Measurements from ENCODE around the gene PRUNE2. TPM values are rescaled to one million over a fixed set of nuclear protein-coding genes. Genes with fewer than 3 reads are reported as not detected.

The PRUNE2 gene
- total RNA-seq, 1 donor from 2014 or later = under 0.01 TPM

GRCh38 chr9:76620996-76621395 lies 284.9 kb downstream of the PRUNE2 start:
- TF ChIP-seq CTCF (IDR thresholded peaks at IDR 0.05; ENCODE audit: insufficient read depth, low read length, severe bottlenecking) = no peak
- Histone ChIP-seq H3K4me3 (ENCODE audit: low read depth, low read length) (no peak overlapping the region), H3K27me3 (ENCODE audit: control insufficient read depth, insufficient read depth, low read length) (no peaks in the 10 kb centered on the region), H3K36me3 (ENCODE audit: control insufficient read depth, insufficient read depth, low read length) (no peaks in the 10 kb centered on the region)
- DNase-seq (ENCODE audit: low read depth) (no peak), FAIRE-seq (no peak)

DNA sequence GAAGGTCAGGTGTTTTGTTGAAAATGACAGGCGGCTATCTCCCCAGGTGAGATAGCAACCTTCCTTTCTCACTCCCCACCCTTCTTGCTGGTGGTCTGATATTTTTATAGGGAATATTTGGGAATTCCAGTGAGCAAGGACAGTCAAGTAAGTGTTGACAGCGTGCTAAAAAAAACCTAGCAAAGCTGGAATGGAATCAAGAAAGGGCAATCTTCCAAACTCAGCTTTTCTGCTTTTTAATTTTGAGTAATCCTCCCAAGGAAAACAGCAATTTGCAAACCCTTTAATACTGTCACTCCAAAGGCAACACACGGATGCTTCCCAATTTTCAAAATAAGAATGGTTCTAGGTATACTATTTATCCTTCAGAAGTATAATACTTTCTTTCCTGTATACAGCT lies 285.3 kb downstream of the PRUNE2 start:
- no peaks in the 10 kb centered on the region for H3K27me3 ChIP-seq (ENCODE audit: control insufficient read depth, insufficient read depth, low read length)
- DNase-seq (ENCODE audit: low read depth) (no peak), FAIRE-seq (no peak)
- TF ChIP-seq CTCF (IDR thresholded peaks at IDR 0.05; ENCODE audit: insufficient read depth, low read length, severe bottlenecking) = no peak
- no peak overlapping the region for H3K4me3 ChIP-seq (ENCODE audit: low read depth, low read length)
- no peaks in the 10 kb centered on the region for H3K36me3 ChIP-seq (ENCODE audit: control insufficient read depth, insufficient read depth, low read length)

GRCh38 chr9:76619640-76620039 lies 286.3 kb downstream of the PRUNE2 start:
- no peak for TF ChIP-seq CTCF (IDR thresholded peaks at IDR 0.05; ENCODE audit: insufficient read depth, low read length, severe bottlenecking)
- FAIRE-seq (no peak), DNase-seq (ENCODE audit: low read depth) (no peak)
- Histone ChIP-seq H3K36me3 (ENCODE audit: control insufficient read depth, insufficient read depth, low read length) (no peaks in the 10 kb centered on the region), H3K4me3 (ENCODE audit: low read depth, low read length) (no peak overlapping the region), H3K27me3 (ENCODE audit: control insufficient read depth, insufficient read depth, low read length) (no peaks in the 10 kb centered on the region)

GRCh38 chr9:76619197-76619596 lies 286.7 kb downstream of the PRUNE2 start:
- FAIRE-seq (no peak), DNase-seq (ENCODE audit: low read depth) (no peak)
- Histone ChIP-seq H3K27me3 (ENCODE audit: control insufficient read depth, insufficient read depth, low read length) (no peaks in the 10 kb centered on the region), H3K36me3 (ENCODE audit: control insufficient read depth, insufficient read depth, low read length) (no peaks in the 10 kb centered on the region), H3K4me3 (ENCODE audit: low read depth, low read length) (no peak overlapping the region)
- no peak for TF ChIP-seq CTCF (IDR thresholded peaks at IDR 0.05; ENCODE audit: insufficient read depth, low read length, severe bottlenecking)

GRCh38 chr9:76618762-76619161 lies 287.2 kb downstream of the PRUNE2 start:
- no peak for TF ChIP-seq CTCF (IDR thresholded peaks at IDR 0.05; ENCODE audit: insufficient read depth, low read length, severe bottlenecking)

GRCh38 chr9:76617497-76618175 lies 288.3 kb downstream of the PRUNE2 start:
- Histone ChIP-seq H3K36me3 (ENCODE audit: control insufficient read depth, insufficient read depth, low read length) (no peaks in the 10 kb centered on the region), H3K4me3 (ENCODE audit: low read depth, low read length) (no peak overlapping the region), H3K27me3 (ENCODE audit: control insufficient read depth, insufficient read depth, low read length) (no peaks in the 10 kb centered on the region)
- FAIRE-seq (no peak), DNase-seq (ENCODE audit: low read depth) (no peak)
- TF ChIP-seq CTCF (IDR thresholded peaks at IDR 0.05; ENCODE audit: insufficient read depth, low read length, severe bottlenecking) = no peak

More at GRCh38 chr9:76618762-76619161, 287.2 kb downstream of the PRUNE2 start:
- Histone ChIP-seq H3K27me3 (ENCODE audit: control insufficient read depth, insufficient read depth, low read length) (no peaks in the 10 kb centered on the region), H3K36me3 (ENCODE audit: control insufficient read depth, insufficient read depth, low read length) (no peaks in the 10 kb centered on the region), H3K4me3 (ENCODE audit: low read depth, low read length) (no peak overlapping the region)
- FAIRE-seq = no peak
- no peak for DNase-seq (ENCODE audit: low read depth)

Data from bronchial epithelial cell (primary cell).